HG03103 (cell line): ENCODE data around the gene PRPF40A.
A peak's percentile ranks its signal among the peaks of the same experiment; 100 is the strongest.

Experiments used
- ATAC-seq: cut with Tn5 transposase; IDR thresholded peaks from one replicate; pipeline ENCODE4 v1.9.1; 2021; ENCODE audit warnings: low read depth; ENCODE audit not compliant: unreplicated experiment

Gene PRPF40A

DNA sequence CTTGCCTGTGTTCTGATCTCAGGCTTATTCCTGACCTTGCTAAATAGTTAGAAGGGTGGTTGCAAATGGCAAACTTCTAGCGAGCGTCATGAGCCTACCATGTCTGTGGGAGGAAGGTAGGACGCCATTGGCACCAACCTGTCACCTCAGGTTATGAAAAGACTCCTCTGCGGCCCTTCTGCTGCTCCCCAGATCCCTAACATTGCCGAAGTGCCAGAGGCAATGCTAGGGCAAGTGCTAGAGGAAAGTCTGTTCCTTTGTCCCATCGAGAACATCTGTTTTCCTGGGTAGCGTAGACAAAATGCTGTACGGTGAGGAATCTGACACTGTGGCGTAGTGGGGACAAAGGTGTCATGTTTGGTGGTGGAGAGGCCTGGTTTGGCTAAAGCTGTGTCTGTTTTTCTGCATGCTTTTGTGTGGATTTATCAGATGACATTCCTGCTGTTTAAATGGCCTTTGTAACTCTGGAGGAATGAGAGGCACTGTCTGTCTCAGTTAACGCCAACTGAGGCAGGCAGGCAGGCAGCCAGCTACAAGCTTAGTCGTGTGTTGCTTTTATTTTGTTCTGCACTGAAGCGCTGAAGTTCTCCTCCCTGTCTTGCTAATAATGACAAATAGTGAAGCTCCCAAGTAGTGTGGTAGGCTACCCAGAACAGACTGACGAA is 94.1 kb downstream of the PRPF40A start:
- no peak for ATAC-seq

DNA sequence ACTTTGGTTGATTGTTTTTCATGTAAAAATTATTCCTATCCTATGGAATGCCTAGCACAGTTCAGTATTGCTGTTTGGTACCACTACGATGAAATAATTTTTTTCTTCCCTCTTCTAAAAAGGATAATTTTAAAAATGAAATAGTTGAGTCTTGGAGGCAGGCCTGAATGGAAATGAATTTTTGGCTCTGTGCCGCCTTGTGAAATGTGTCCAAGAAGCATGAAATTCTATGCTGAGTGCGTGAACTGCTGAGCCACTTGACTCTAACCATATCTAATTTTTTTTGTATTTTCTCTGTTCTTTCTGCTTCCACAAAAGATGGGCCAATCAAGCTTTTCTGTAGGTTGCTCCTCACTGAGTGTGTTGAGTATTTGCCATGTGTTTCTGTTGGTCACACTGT is 95.0 kb downstream of the PRPF40A start:
- ATAC-seq, result no peak

DNA sequence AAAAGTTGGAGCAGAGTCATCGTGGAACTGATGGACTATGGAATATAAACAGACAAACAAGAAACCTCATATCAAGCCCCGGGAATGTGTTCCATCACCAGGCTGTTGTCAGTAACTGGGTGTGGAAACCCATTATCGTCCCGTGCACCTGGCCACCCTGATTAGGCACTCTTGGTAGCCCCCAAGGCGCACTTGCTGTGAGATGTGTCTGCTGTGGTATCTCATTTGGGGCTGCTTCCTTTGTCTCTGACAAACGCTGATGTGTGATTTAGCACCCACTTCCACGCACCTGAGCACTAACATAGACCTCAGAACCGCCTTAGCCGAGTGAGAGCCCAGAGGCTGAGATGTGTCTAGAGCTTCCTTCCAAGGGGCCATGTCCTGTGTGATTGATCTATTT is 96.3 kb downstream of the PRPF40A start:
- ATAC-seq, result no peak

DNA sequence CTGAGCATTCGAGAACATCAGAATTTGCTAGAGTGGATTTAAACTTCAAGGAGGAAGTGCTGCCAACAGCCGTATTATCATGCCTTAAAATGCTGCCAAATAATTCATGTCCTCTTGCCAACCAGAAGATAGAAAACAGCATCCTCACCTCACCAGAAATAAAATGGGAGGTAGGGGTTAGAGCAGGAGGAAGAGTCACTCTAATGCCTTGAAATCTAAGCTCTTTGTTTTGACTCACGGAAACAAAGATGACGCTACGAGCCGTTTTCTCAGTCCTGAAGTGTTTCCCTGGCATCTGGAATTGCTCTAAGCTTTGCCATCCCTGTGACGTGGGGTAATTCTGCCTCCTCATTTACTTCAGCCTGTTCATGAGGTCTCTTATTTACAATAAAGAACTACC is 97.1 kb downstream of the PRPF40A start:
- no peak for ATAC-seq

DNA sequence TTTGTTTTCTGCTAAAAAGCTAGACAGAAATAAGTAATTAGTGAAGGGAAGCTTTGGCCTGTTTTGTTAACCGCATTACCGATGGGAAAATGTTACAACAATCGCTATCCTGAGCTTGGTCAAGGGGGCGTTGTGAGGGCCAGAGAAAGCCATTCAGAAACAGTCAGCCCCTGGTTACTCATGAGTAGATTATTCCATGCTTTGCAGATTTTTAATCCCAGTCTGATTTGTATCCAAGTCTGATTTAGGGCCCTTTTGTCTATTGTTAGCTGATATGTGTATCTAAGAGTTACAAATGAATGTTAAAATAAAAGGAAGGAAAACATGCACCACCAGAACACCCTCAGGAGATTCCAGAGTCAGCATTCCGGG is 99.1 kb downstream of the PRPF40A start:
- no peak for ATAC-seq

DNA sequence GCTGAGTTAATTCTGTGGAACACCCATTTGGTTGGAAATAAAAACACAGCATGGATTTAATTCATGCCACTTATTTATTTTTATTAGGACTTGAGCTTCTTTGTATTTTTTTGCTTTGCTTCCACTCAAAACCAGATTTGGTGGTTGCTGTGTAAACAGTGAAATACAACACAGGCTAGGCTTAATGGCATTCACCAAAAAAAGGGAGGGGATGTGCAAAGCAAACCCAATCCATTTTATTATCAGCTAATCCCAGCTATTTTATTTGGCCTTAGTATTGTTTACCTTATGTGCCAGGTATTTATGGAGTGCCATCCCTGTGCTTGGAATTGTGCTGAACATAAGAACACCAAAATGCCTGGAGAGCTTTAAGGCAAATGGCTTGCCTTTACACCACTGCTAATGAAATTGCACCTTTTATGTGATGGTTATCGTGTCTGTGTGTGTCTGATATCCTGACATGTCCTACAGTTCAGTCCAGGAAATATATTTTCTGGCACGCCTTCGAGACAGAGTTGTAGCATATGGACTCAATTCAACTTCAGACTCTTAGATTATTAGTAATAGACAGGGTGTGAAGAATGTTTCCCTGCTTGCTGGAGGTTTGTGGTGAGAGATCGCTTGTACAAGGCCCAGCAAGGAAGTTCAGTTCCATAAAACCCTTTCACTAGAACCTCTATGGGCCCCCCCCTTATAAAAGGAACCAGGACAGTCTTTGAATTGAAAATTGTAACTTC is 99.6 kb downstream of the PRPF40A start:
- ATAC-seq, result no peak

DNA sequence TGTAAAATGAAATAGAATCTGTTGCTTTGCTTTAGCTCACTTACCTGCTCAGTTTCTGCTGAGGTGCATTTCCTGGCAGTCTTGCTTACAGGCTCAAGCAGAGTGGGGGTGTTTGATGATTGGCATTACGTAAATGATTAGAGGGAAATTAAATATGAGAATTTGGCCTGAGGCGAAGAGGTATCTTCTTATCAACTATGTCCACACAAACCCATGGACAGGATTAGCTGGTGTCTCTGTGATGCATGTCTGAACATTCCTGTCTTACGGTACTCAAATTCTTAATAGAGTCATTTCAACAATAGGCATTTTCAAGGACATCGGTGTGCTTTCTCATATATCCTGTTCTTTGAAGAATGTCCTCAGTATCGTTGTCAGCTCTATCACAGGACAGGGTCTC is 102.1 kb downstream of the PRPF40A start:
- ATAC-seq, result no peak

DNA sequence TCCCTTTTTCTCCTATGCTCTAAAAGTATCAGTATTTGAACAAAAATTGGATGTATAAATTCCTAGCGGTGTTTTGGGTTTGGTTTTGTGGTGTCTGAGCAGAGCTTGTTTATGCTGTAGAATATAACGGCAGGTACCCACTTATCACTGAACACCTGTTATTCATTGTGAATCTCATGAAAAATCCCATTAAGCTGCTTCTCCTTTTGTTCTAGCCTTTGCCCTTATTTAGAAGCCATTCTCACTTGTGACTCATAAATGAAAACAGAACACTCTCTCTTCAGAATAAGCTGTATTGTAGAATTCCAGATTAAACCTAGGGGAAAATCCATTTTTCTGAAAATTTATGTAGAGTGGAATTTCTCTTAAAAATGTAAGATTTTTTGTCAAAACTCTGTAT is 104.0 kb downstream of the PRPF40A start:
- no peak for ATAC-seq

DNA sequence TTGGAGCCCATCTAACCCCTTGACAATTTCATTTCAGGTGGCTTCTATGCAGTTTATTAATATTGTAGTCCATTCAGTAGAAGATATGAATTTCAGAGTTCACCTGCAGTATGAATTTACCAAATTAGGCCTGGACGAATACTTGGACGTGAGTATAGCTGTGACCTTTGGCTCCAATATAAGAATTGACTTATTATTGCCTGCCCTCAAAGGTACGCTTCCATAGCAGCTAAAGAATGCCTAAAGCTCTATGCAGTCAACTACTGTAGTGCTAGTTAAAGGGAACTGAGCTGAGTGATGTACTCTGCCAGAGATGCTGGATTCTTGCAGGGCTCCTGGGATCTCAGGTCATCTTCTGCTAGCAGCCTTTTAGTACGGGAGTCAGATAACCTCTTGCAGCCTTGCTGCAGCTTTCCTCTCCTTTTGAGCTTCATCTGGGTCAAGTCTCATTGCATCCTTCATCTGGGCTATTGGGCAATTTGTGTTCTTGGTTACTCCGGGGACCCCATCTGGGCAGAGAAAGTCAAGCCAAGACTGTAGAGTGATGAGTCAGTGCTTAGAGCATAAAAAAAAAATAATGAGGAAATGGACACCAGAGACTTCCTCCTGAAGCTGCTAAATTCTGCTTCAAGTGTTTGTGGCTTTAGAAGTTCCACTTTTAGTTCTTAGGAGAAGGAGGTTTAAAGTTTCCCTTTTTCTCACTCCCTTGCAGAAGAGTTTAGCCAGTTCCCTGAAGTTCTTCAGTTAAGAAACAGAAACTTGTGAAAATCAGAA is 105.6 kb downstream of the PRPF40A start:
- ATAC-seq, result peak; percentile 84

DNA sequence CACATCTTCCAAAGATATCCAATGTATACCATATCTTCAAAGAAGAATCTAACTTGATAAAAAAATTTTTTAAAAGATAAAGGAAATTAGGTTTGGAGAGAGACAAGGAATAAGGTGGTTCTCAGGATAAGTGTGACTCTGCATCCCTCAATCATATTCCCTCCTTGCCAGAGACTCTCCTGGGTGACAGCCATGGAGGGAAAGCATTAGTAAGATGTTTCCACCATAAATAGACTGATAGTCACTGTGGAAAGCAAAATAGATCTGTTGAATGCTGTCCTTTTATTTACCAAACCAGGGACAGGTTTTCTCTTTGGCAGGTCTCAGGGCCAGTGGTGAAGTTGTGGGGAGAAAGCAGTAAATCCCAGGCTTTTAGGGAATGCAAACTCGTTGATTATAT is 107.6 kb downstream of the PRPF40A start:
- no peak for ATAC-seq

DNA sequence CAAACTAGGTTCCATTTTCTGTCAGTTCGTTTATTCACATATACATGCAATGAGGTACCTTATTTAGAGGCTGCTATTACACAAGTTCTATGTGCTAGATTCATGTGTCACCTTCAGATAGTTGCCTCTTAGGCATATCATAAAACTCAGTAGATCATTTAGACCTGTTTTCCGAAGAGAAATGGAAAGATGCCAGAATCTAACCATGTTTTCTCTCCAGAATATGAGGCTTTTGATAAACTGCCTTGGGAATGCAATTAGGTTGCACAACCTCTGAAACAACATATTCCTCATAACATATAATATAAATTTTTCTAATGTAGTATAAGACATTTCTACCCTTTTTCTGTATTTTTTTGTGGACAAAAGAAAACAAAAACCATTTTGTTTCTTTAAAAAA is 108.1 kb downstream of the PRPF40A start:
- no peak for ATAC-seq

DNA sequence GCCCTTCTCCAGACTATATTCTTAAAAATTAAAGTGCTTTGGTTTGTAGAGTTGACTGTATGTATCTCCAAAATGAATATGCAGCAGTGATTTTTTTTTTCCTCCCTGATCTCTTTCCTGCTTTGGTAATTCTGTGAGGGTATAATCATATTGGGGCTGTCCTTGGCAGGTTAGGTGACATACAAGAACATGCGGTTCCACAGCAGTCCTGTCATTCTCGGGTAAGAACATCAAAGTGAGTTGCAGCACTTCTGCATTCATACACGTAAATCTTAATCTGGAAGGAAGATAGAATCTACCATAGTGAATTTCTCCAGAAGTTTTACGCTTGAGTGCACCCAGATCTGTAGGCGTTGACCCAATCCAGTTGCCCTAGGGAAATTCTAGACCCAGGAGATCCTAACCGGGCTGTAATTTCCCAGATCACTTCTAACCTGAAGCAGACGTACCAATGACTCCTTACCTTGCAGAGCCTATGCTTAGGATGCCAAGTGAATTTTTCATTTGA is 109.4 kb downstream of the PRPF40A start:
- ATAC-seq, result no peak

DNA sequence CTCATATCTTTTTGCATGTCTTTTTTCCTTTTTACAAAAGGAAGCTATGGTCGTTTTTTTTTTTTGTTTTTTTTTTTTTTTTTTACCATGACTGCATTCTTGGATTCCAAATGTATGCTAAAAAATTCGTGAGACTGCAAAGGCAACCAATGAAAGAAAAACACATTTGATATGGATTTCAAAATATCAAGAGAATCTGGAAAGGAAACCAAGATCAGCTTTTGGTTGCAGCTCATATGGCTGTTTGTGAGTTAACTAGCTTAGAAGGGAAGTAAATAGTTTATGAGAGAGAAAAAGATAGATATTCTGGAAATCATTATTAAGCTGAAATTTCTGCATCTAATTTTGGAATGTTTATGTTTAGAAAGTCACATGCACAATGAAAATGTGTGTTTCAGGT is 110.3 kb downstream of the PRPF40A start:
- ATAC-seq, result no peak

DNA sequence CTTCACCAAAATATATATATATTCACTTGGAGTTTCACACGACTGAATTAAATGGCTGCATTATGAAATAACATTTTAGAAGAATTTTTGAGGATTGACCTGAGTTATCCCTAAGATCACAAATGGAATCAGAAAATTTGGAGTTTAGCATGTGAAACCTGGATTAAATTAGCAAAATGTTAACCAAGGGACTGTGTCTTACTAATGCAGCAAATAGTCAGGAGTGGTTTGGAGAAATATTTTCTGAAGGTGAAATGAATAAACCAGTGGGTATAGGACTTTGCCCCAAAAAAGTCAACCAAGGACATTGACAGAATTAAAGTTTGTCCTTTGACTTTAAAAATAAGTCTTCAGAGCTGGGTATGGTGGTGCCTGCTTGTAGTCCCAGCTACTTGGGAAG is 111.2 kb downstream of the PRPF40A start:
- ATAC-seq, result no peak

DNA sequence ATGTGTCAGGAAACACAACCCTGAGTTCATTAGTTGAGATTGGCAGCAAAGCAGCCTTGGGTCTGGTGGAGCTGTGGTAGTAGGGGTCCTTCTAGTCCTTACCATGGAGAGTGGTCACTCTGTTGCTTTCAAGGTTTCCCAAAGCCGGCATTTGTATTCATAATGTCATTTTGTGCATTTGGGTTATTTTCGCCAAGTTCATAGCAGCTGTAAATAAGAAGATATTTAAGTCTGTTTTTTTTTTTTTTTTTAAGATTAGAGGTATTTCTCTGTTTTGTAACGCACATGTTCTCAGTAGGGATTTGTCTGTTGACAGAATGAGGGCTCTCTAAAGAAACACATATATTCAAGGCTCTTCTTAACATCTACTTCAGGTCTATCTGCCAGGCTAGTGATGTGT is 114.1 kb downstream of the PRPF40A start:
- ATAC-seq, result no peak

DNA sequence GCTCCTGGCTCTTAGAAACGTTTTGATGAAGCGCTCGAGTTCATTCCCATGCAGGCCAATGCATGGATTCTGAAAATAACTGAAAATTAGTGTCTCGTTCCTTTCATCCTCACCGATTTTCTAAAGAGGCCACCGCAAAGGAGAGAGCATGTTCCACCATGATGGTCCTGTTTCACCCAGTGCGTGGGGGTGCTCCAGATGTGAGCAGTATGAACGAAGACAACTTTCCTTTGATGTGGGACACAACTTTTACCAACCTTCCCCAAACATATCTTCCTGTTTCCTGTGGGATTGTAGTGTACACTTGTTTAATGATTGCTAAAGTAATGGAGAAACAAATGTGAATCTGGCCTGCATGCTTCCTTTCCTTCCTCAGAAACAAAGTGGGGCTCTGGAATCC is 114.5 kb downstream of the PRPF40A start:
- ATAC-seq, result no peak
